ENCODE results near the gene C11orf52. TPM values are rescaled to one million over a fixed set of nuclear protein-coding genes. Genes with fewer than 3 reads are reported as not detected.

C11orf52 gene
- total RNA-seq, 1 experiment from 2014 or later = 10.5 TPM

DNA sequence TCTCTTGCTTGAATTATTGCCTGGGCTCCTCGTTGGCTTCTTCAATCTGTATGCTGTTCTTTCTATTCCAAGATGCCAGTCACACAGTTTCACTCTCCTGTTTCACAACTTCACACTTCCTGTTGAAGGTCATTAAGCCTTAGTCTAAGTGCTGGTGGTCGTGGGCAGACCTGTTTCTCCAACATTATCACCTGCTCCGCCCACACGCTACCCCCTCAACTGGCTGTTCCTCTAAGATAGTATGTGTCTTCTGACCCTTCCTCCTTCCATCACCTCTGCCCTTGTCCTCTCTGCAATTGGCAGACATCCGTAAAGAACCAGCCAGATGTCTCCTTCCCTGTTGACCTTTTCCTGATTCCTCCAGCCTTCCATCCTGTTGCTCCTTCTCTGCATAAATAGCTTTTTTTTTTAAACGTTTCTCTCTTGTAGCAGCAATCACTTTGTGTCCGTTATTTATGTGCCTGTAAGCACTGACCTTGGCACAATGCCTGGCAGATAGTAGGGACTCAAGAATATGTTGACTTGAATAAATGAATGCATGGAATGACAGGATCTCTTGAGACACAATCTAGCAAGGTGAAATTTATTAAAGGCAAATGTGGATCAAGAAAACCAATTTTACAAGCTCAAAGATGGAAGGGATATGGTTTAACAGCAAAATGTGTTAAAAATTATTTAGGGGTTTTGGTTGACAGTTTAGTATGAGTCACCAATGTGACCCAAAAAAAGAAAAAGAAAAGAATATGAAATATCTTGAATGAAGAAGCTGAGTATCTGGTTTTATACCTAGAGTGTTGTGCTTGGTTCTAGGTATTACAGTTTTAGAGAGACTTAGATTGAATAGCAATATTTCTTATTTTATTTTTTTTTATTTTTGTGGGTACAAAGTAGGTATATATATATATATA lies 31.1 kb downstream of the C11orf52 start:
- ChIA-PET POLR2A (ENCODE audit: unreplicated experiment) (no interaction called here), CTCF (no interaction called here)
- no peak for DNase-seq
- intact Hi-C loops (cut with micrococcal nuclease) = no loop called here
- H3K9ac ChIP-seq (ENCODE audit: low read length) = no peak overlapping the region
- no peak overlapping the region for H3K4me2 ChIP-seq (ENCODE audit: low read length)
- no peaks in the 10 kb centered on the region for H3K36me3 ChIP-seq (ENCODE audit: low read depth, low read length)
- no peak overlapping the region for H2AFZ ChIP-seq (ENCODE audit: low read length)
- no peaks in the 10 kb centered on the region; the same call in 1 of the 2 replicates for H3K9me2 ChIP-seq (replicated peaks; ENCODE audit: low read length)
- no TSS peak for BruUV-seq (replicated peaks)
- peaks cover 4% of the 10 kb centered on the region for H3F3A ChIP-seq (ENCODE audit: low read length, unreplicated experiment)
- H3K4me3 ChIP-seq (ENCODE audit: low read length) = no peak overlapping the region
- no peaks in the 10 kb centered on the region for H3K79me2 ChIP-seq (ENCODE audit: low read length)
- ATAC-seq = no peak
- H3K27me3 ChIP-seq (ENCODE audit: low read length) = no peaks in the 10 kb centered on the region
- no peak overlapping the region for H3K27ac ChIP-seq (ENCODE audit: low read length)
- H4K20me1 ChIP-seq (ENCODE audit: low read length) = no peaks in the 10 kb centered on the region
- no peak for TF ChIP-seq EZH2phosphoT487 (IDR thresholded peaks at IDR 0.05; ENCODE audit: borderline replicate concordance, low read length)
- TF ChIP-seq, protein P1, sequence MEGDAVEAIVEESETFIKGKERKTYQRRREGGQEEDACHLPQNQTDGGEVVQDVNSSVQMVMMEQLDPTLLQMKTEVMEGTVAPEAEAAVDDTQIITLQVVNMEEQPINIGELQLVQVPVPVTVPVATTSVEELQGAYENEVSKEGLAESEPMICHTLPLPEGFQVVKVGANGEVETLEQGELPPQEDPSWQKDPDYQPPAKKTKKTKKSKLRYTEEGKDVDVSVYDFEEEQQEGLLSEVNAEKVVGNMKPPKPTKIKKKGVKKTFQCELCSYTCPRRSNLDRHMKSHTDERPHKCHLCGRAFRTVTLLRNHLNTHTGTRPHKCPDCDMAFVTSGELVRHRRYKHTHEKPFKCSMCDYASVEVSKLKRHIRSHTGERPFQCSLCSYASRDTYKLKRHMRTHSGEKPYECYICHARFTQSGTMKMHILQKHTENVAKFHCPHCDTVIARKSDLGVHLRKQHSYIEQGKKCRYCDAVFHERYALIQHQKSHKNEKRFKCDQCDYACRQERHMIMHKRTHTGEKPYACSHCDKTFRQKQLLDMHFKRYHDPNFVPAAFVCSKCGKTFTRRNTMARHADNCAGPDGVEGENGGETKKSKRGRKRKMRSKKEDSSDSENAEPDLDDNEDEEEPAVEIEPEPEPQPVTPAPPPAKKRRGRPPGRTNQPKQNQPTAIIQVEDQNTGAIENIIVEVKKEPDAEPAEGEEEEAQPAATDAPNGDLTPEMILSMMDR (conservative IDR thresholded peaks at IDR 0.05; ENCODE audit: low read depth, low read length) = no peak
- TF ChIP-seq EZH2 (IDR thresholded peaks at IDR 0.05; ENCODE audit: low read length, unreplicated experiment) = no peak
- no peaks in the 10 kb centered on the region; the same call in 1 of the 2 replicates for H3K4me1 ChIP-seq (ENCODE audit: insufficient read depth, low read length)
- no peaks in the 10 kb centered on the region for H3K9me3 ChIP-seq (ENCODE audit: low read length)

DNA sequence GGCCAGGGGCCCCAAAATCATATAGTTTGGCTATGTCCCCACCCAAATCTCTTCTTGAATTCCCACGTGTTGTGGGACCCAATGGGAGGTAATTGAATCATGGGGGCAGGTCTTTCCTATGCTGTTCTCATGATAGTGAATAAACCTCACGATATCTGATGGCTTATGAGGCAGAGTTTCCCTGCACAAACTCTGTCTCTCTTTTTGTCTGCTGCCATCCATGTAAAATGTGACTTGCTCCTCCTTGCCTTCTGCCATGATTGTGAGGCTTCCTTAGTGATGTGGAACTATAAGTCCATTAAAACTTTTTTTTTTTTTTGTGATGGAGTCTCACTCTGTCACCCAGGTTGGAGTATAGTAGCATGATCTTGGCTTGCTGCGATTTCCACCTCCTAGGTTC lies 32.9 kb downstream of the C11orf52 start:
- H3K9me3 ChIP-seq (ENCODE audit: low read length) = no peaks in the 10 kb centered on the region
- H2AFZ ChIP-seq (ENCODE audit: low read length) = no peak overlapping the region
- peaks cover 4% of the 10 kb centered on the region for H3F3A ChIP-seq (ENCODE audit: low read length, unreplicated experiment)
- POLR2A ChIA-PET (ENCODE audit: unreplicated experiment) = no interaction called here
- H3K4me3 ChIP-seq (ENCODE audit: low read length) = no peak overlapping the region
- no peaks in the 10 kb centered on the region for H3K79me2 ChIP-seq (ENCODE audit: low read length)
- intact Hi-C loops (cut with micrococcal nuclease) = no loop called here
- ATAC-seq = no peak
- H3K4me1 ChIP-seq (ENCODE audit: insufficient read depth, low read length) = no peaks in the 10 kb centered on the region
- no peaks in the 10 kb centered on the region; the same call in 1 of the 2 replicates for H3K9me2 ChIP-seq (replicated peaks; ENCODE audit: low read length)
- no TSS peak for BruUV-seq (replicated peaks)
- no peak overlapping the region for H3K9ac ChIP-seq (ENCODE audit: low read length)
- no peak overlapping the region for H3K4me2 ChIP-seq (ENCODE audit: low read length)
- no peak for DNase-seq
- CTCF ChIA-PET = no interaction called here
- H3K27me3 ChIP-seq (ENCODE audit: low read length) = no peaks in the 10 kb centered on the region
- TF ChIP-seq EZH2 (IDR thresholded peaks at IDR 0.05; ENCODE audit: low read length, unreplicated experiment) = no peak
- TF ChIP-seq, protein P1 (conservative IDR thresholded peaks at IDR 0.05; ENCODE audit: low read depth, low read length) = no peak
- no peak for TF ChIP-seq EZH2phosphoT487 (IDR thresholded peaks at IDR 0.05; ENCODE audit: borderline replicate concordance, low read length)
- no peaks in the 10 kb centered on the region for H3K36me3 ChIP-seq (ENCODE audit: low read depth, low read length)
- no peaks in the 10 kb centered on the region for H4K20me1 ChIP-seq (ENCODE audit: low read length)
- no peak overlapping the region for H3K27ac ChIP-seq (ENCODE audit: low read length)

DNA sequence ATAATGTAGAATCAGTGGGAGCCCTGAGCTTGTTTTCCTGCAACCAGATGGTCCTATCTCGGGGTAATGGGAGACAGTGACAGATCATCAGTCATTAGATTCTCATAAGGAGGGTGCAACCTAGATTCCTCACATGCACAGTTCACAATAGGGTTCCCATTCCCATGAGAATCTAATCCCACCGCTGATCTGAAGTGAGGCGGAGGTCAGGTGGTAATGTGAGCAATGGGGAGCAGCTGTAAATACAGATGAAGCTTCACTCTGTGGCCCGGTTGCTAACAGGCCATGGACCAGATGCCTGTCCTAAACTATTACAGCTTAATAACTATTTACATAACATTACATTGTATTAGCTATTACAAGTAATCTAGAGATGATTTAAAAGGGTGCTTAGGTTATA lies 35.4 kb downstream of the C11orf52 start:
- no peak for ATAC-seq
- Histone ChIP-seq H3K4me3 (ENCODE audit: low read length) (no peak overlapping the region), H3K4me2 (ENCODE audit: low read length) (no peak overlapping the region), H2AFZ (ENCODE audit: low read length) (no peak overlapping the region), H3K9ac (ENCODE audit: low read length) (no peak overlapping the region), H3K27ac (ENCODE audit: low read length) (no peak overlapping the region), H3K79me2 (ENCODE audit: low read length) (no peaks in the 10 kb centered on the region), H4K20me1 (ENCODE audit: low read length) (no peaks in the 10 kb centered on the region), H3K9me2 (replicated peaks; ENCODE audit: low read length) (no peaks in the 10 kb centered on the region; the same call in 1 of the 2 replicates), H3K36me3 (ENCODE audit: low read depth, low read length) (no peaks in the 10 kb centered on the region), H3K9me3 (ENCODE audit: low read length) (no peaks in the 10 kb centered on the region), H3K4me1 (ENCODE audit: insufficient read depth, low read length) (no peaks in the 10 kb centered on the region), H3K27me3 (ENCODE audit: low read length) (no peaks in the 10 kb centered on the region), H3F3A (ENCODE audit: low read length, unreplicated experiment) (peaks cover 4% of the 10 kb centered on the region)
- no TSS peak for BruUV-seq (replicated peaks)
- POLR2A ChIA-PET (ENCODE audit: unreplicated experiment) = no interaction called here
- TF ChIP-seq EZH2 (IDR thresholded peaks at IDR 0.05; ENCODE audit: low read length, unreplicated experiment) (no peak), EZH2phosphoT487 (IDR thresholded peaks at IDR 0.05; ENCODE audit: borderline replicate concordance, low read length) (no peak)
- TF ChIP-seq, protein P1 (conservative IDR thresholded peaks at IDR 0.05; ENCODE audit: low read depth, low read length) = no peak
- intact Hi-C loops (cut with micrococcal nuclease) = no loop called here
- no peak for DNase-seq
- CTCF ChIA-PET = no interaction called here

Data from PC-3 (cell line).